ENCODE results near the gene CCDC142.

CCDC142 gene

GRCh38 chr2:74505448-74506246 lies 22.8 kb upstream of the CCDC142 start:
- no peak overlapping the region for H3K4me3 ChIP-seq (ENCODE audit: low read depth, low read length)
- TF ChIP-seq CTCF (IDR thresholded peaks at IDR 0.05; ENCODE audit: insufficient read depth, low read depth, low read length, missing control alignments) = no peak
- no peak for DNase-seq (ENCODE audit: low read depth)

- no peak overlapping the region for H3K4me3 ChIP-seq (ENCODE audit: low read depth, low read length)
- DNase-seq (ENCODE audit: low read depth) = no peak
- TF ChIP-seq CTCF (IDR thresholded peaks at IDR 0.05; ENCODE audit: insufficient read depth, low read depth, low read length, missing control alignments) = no peak
Observed at GRCh38 chr2:74504591-74504990, 21.8 kb upstream of the CCDC142 start.

- peak overlapping the region; percentile 72 for H3K4me3 ChIP-seq (ENCODE audit: low read depth, low read length)
- DNase-seq (ENCODE audit: low read depth) = no peak
- TF ChIP-seq CTCF (IDR thresholded peaks at IDR 0.05; ENCODE audit: insufficient read depth, low read depth, low read length, missing control alignments) = no peak
Observed at GRCh38 chr2:74503506-74504475, 21.0 kb upstream of the CCDC142 start.

GRCh38 chr2:74502720-74503505 lies 20.1 kb upstream of the CCDC142 start:
- peak; percentile 87 for DNase-seq (ENCODE audit: low read depth)
- peak; percentile 38 for TF ChIP-seq CTCF (IDR thresholded peaks at IDR 0.05; ENCODE audit: insufficient read depth, low read depth, low read length, missing control alignments)
- H3K4me3 ChIP-seq (ENCODE audit: low read depth, low read length) = peak overlapping the region; percentile 72

GRCh38 chr2:74502147-74502719 lies 19.4 kb upstream of the CCDC142 start:
- no peak for TF ChIP-seq CTCF (IDR thresholded peaks at IDR 0.05; ENCODE audit: insufficient read depth, low read depth, low read length, missing control alignments)
- no peak for DNase-seq (ENCODE audit: low read depth)
- H3K4me3 ChIP-seq (ENCODE audit: low read depth, low read length) = peak overlapping the region; percentile 72
